Testis (tissue), 2 donors: ENCODE data around the gene SPAG6.

Experiments
- POLR2A ChIP-seq: fragments of 450-650 bp; IDR thresholded peaks from one replicate; pipeline ENCODE4 v1.6.1; 2017; ENCODE audit warnings: antibody characterized with exemption, mild to moderate bottlenecking, moderate library complexity
- TF ChIP-seq, protein P1 (sequence below), 3 experiments: fragments of 450-650 bp in 2 of 3; fragments of 200-600 bp in 1 of 3; sonication (generic) in 1 of 3; IDR thresholded peaks; one replicate each; pipeline ENCODE4 v1.5.1; 2016 to 2019; ENCODE audit warnings: antibody characterized with exemption in 3 of 3, mild to moderate bottlenecking in 2 of 3, moderate library complexity in 1 of 3

DNA sequence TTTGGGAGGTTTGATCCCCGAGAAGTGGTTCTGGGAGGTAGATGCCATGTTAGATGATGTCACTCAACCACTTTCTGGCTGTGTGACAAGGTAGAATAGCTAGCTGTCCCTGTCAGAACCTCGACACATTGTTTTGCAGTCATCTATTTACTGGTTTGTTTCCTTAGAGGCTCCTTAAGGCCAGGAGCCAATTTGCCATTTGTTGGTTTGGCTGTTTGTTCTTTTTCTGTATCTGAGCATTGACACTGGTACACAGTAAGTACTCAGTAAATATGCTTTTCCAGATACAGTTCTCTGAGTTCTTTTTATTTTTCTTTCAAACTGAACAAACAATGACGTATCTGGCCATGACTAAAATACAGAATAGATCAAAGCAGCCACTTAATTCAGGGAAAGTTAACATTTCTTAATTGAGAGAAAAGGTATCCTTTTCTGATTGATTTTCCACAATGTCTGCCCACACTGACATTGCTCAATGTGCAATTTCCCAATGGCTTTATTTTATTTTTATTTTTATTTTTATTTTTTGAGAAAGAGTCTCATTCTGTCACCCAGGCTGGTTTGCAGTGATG lies 121.6 kb downstream of the SPAG6 start:
- TF ChIP-seq, protein P1, sequence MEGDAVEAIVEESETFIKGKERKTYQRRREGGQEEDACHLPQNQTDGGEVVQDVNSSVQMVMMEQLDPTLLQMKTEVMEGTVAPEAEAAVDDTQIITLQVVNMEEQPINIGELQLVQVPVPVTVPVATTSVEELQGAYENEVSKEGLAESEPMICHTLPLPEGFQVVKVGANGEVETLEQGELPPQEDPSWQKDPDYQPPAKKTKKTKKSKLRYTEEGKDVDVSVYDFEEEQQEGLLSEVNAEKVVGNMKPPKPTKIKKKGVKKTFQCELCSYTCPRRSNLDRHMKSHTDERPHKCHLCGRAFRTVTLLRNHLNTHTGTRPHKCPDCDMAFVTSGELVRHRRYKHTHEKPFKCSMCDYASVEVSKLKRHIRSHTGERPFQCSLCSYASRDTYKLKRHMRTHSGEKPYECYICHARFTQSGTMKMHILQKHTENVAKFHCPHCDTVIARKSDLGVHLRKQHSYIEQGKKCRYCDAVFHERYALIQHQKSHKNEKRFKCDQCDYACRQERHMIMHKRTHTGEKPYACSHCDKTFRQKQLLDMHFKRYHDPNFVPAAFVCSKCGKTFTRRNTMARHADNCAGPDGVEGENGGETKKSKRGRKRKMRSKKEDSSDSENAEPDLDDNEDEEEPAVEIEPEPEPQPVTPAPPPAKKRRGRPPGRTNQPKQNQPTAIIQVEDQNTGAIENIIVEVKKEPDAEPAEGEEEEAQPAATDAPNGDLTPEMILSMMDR (IDR thresholded peaks at IDR 0.05) = no peak
- no peak for TF ChIP-seq POLR2A
